LNCaP clone FGC (cell line): ENCODE measurements around the gene GDF2.

Source experiments
- DNase-seq: peaks from one replicate; pipeline ENCODE4 v3.0.0-alpha.2; 2011; ENCODE audit warnings: low read depth
- H3K4me3 ChIP-seq: 2 replicates; pipeline ENCODE4 v1.5.1; 2011; ENCODE audit warnings: mild to moderate bottlenecking, low read depth, low read length, control low read depth
- CTCF ChIP-seq: IDR thresholded peaks from 2 replicates; pipeline ENCODE4 v1.5.1; 2012; ENCODE audit warnings: mild to moderate bottlenecking; ENCODE audit not compliant: control insufficient read depth, insufficient read depth; ENCODE audit errors: extremely low read depth

Gene GDF2

GRCh38 chr10:47330804-47331203 lies 8.6 kb downstream of the GDF2 start:
- DNase-seq = no peak
- no peak for TF ChIP-seq CTCF
- H3K4me3 ChIP-seq = no peak overlapping the region

- no peak for TF ChIP-seq CTCF
- H3K4me3 ChIP-seq = no peak overlapping the region
- no peak for DNase-seq
Observed at GRCh38 chr10:47331491-47331890, 9.2 kb downstream of the GDF2 start.

GRCh38 chr10:47331954-47332353 lies 9.7 kb downstream of the GDF2 start:
- no peak for TF ChIP-seq CTCF
- no peak for DNase-seq
- H3K4me3 ChIP-seq = no peak overlapping the region

GRCh38 chr10:47332371-47332770 lies 10.1 kb downstream of the GDF2 start:
- no peak for DNase-seq
- no peak overlapping the region for H3K4me3 ChIP-seq
- no peak for TF ChIP-seq CTCF

GRCh38 chr10:47332946-47333345 lies 10.7 kb downstream of the GDF2 start:
- TF ChIP-seq CTCF = no peak
- no peak overlapping the region for H3K4me3 ChIP-seq
- no peak for DNase-seq

GRCh38 chr10:47333532-47333931 lies 11.3 kb downstream of the GDF2 start:
- H3K4me3 ChIP-seq = no peak overlapping the region
- no peak for TF ChIP-seq CTCF
- DNase-seq = no peak

GRCh38 chr10:47334466-47335295 lies 12.4 kb downstream of the GDF2 start:
- DNase-seq = no peak
- H3K4me3 ChIP-seq = no peak overlapping the region
- no peak for TF ChIP-seq CTCF
